Astrocyte (in vitro differentiated cells and primary cell): ENCODE results near the gene KIF26B.

ENCODE experiments used
- CTCF ChIP-seq: IDR thresholded peaks from 2 replicates; pipeline ENCODE4 v1.5.1; 2011; ENCODE audit warnings: low read depth, mild to moderate bottlenecking, inconsistent platforms, low read length, moderate library complexity; ENCODE audit not compliant: insufficient read depth
- EZH2 ChIP-seq: IDR thresholded peaks from 2 replicates; pipeline ENCODE4 v1.6.1; 2012; ENCODE audit warnings: mild to moderate bottlenecking, low read length, inconsistent platforms; ENCODE audit not compliant: insufficient read depth

GRCh38 chr1:245671349-245671748 lies 516.6 kb downstream of the KIF26B start:
- TF ChIP-seq CTCF (no peak), EZH2 (no peak)
